HFFc6 (cell line): ENCODE measurements around the gene ZNF341. TPM values are rescaled to one million over a fixed set of nuclear protein-coding genes. Genes with fewer than 3 reads are reported as not detected.

Experiments used
- DNase-seq: peaks from one replicate; pipeline ENCODE4 v3.0.0-alpha.2; 2018
- H3K27ac Mint-ChIP-seq: 2 replicates; pipeline ENCODE4 v1.8.0; 2020; ENCODE audit warnings: mild to moderate bottlenecking, mixed read lengths
- H3K27me3 Mint-ChIP-seq: 2 replicates; pipeline ENCODE4 v1.8.0; 2021; ENCODE audit warnings: mild to moderate bottlenecking, moderate library complexity, mixed read lengths; ENCODE audit not compliant: insufficient read depth
- H3K36me3 Mint-ChIP-seq: 2 replicates; pipeline ENCODE4 v1.8.0; 2021; ENCODE audit warnings: low read depth, mixed read lengths
- H3K4me1 Mint-ChIP-seq: 2 replicates; pipeline ENCODE4 v1.8.0; 2020; ENCODE audit warnings: low read depth, mixed read lengths
- H3K4me3 Mint-ChIP-seq: 2 replicates; pipeline ENCODE4 v1.8.0; 2020; ENCODE audit warnings: mild to moderate bottlenecking, moderate library complexity, mixed read lengths
- H3K9me3 Mint-ChIP-seq: 2 replicates; pipeline ENCODE4 v1.8.0; 2020; ENCODE audit warnings: mild to moderate bottlenecking, mixed read lengths
- total RNA-seq, 6 experiments: library from RNA; stranded (reverse); fragmentation: NEBNext Ultra II Directional; extraction: Animal tissue kit (Norgen Biotek cat#: 25700); gene quantifications; 2 replicates in 1 of 6; 3 replicates in 5 of 6; pipeline ENCODE4 v1.2.3, GENCODE V29; 2021
- TF ChIP-seq, protein P1 (sequence below): fragments of 200-600 bp; sonication (generic); IDR thresholded peaks from 2 replicates; pipeline ENCODE4 v1.5.0; 2021; ENCODE audit warnings: antibody characterized with exemption, mild to moderate bottlenecking

ZNF341 gene
- total RNA-seq, 6 experiments from 2014 or later = 3.2 to 4.1 (median 3.6) TPM

DNA sequence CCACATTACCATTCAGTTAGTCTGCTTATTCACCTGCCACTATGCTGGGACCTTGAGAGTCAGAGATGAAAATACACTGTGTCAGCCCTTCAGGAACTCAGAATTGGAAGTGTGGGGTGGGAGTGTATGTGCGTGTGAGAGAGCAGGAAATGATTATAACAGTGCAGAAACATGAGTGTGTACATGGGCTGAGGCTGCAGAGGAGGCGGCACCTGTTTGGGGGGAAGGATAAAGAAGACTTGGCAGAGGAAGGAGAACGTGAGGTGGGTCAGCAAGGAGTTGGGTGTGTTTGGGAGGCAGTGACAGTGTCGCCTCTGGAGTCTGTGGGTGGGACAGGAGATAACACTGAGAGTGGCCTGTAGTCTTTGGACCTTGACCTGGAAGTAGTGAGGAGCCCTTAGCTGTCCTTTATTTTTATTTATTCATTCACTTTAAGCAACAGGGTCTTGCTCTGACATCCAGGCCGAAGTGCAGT, 82.5 kb downstream of the ZNF341 start:
- Mint-ChIP-seq H3K4me3 (no peak overlapping the region), H3K4me1 (peaks cover 51% of the 10 kb centered on the region)

DNA sequence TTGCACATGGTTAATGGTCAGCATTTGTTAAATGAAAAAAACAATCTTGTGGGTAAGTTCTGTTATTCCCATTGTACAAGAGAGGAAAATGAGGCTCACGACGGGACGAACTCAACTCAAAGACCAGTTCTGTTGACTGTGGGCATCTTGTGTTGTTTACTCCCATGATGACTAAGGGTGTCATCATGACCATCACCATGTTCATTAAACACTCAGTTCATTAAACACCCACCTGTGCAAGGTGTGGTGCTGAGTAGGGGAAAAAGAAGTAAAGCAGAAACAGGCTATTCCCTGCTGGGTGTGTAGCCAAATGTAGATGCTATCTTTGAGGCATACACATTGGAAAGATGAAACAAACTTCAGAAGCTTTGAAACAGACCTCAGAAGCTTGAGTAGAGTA, 83.9 kb downstream of the ZNF341 start:
- TF ChIP-seq, protein P1, sequence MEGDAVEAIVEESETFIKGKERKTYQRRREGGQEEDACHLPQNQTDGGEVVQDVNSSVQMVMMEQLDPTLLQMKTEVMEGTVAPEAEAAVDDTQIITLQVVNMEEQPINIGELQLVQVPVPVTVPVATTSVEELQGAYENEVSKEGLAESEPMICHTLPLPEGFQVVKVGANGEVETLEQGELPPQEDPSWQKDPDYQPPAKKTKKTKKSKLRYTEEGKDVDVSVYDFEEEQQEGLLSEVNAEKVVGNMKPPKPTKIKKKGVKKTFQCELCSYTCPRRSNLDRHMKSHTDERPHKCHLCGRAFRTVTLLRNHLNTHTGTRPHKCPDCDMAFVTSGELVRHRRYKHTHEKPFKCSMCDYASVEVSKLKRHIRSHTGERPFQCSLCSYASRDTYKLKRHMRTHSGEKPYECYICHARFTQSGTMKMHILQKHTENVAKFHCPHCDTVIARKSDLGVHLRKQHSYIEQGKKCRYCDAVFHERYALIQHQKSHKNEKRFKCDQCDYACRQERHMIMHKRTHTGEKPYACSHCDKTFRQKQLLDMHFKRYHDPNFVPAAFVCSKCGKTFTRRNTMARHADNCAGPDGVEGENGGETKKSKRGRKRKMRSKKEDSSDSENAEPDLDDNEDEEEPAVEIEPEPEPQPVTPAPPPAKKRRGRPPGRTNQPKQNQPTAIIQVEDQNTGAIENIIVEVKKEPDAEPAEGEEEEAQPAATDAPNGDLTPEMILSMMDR = no peak
- H3K9me3 Mint-ChIP-seq = no peaks in the 10 kb centered on the region
- no peak overlapping the region for H3K27ac Mint-ChIP-seq
- no peak for DNase-seq
- peaks cover 13% of the 10 kb centered on the region; the same call in 1 of the 2 replicates for H3K36me3 Mint-ChIP-seq
- H3K27me3 Mint-ChIP-seq = no peaks in the 10 kb centered on the region; the same call in 1 of the 2 replicates
- H3K4me1 Mint-ChIP-seq = peaks cover 61% of the 10 kb centered on the region
- H3K4me3 Mint-ChIP-seq = no peak overlapping the region

More for the DNA sequence above, 82.5 kb downstream of the ZNF341 start:
- no peak for DNase-seq
- TF ChIP-seq, protein P1 = no peak
- no peaks in the 10 kb centered on the region for H3K9me3 Mint-ChIP-seq
- H3K27ac Mint-ChIP-seq = no peak overlapping the region
- no peaks in the 10 kb centered on the region; the same call in 1 of the 2 replicates for H3K27me3 Mint-ChIP-seq
- peaks cover 13% of the 10 kb centered on the region; the same call in 1 of the 2 replicates for H3K36me3 Mint-ChIP-seq

DNA sequence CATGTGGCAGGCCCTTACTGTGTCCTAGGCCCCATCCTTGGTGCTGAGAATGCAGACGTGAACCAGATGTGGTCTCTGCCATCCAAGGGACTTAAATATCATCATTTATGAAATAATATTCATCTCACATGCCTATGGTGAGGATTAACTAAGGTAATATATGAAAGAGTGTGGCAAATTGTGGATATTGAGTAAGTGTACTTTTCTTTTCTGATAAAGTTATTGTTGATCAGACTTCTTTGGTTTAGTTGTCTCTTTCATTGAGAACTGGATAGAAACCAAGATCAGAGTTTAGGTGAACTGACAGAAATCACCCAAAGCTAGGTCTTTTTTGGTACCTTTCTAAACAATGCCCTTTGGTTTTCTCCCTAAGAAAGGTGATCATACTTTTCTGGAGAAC, 84.4 kb downstream of the ZNF341 start:
- H3K36me3 Mint-ChIP-seq = peaks cover 13% of the 10 kb centered on the region; the same call in 1 of the 2 replicates
- TF ChIP-seq, protein P1 = no peak
- H3K4me1 Mint-ChIP-seq = peaks cover 61% of the 10 kb centered on the region
- no peaks in the 10 kb centered on the region; the same call in 1 of the 2 replicates for H3K27me3 Mint-ChIP-seq
- no peak overlapping the region for H3K27ac Mint-ChIP-seq
- H3K9me3 Mint-ChIP-seq = no peaks in the 10 kb centered on the region
- DNase-seq = no peak
- H3K4me3 Mint-ChIP-seq = no peak overlapping the region

DNA sequence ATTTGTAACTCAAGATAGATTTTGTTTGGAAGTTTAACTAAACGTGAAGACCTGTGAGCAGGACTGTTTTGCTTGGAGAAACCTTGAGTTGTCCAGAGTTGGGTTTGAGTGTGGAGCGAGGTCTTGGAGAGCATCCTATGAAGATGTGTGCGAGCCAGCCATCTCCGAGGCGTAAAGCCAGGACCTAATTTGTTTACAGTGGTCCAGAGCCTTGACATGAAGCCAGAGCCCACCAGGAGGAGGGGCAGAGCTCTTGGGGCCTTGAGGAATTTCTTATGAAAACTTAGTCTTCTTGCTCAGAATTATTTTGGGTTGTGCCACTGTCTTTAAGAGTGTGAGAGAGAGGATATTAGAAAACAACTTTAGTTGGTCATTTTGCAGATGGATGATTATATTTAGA, 85.6 kb downstream of the ZNF341 start:
- Mint-ChIP-seq H3K27me3 (no peaks in the 10 kb centered on the region; the same call in 1 of the 2 replicates), H3K27ac (no peak overlapping the region), H3K9me3 (no peaks in the 10 kb centered on the region), H3K4me1 (peaks cover 56% of the 10 kb centered on the region), H3K4me3 (no peak overlapping the region), H3K36me3 (peaks cover 9% of the 10 kb centered on the region; the same call in 1 of the 2 replicates)
- TF ChIP-seq, protein P1 = no peak
- DNase-seq = no peak

DNA sequence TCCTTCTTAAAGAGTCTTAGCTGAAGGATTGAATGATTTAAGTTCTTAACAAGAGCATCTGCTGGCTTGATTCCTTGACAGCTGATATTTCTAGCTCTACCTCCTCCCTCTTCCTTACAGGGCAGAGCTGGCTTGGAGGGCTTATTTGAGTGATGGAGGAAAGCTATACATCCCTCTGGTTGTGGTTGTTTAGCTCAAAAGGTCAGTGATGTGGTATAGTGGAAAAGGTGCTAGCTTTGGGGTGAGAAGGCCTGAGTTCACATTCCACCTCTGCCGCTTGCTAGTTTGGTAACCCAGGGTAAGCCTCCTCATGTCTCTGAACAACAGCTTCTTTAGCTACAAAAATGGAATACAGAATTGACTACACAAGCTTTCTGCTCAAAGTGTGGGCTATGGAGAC, 87.7 kb downstream of the ZNF341 start:
- no peak for DNase-seq
- peaks cover 35% of the 10 kb centered on the region for H3K4me1 Mint-ChIP-seq
- no peak overlapping the region for H3K4me3 Mint-ChIP-seq
- no peaks in the 10 kb centered on the region; the same call in 1 of the 2 replicates for H3K27me3 Mint-ChIP-seq
- H3K9me3 Mint-ChIP-seq = no peaks in the 10 kb centered on the region
- TF ChIP-seq, protein P1 = no peak
- H3K36me3 Mint-ChIP-seq = no peaks in the 10 kb centered on the region; the same call in 1 of the 2 replicates
- H3K27ac Mint-ChIP-seq = no peak overlapping the region
